ENCODE measurements around the gene PHYH.

DNA sequence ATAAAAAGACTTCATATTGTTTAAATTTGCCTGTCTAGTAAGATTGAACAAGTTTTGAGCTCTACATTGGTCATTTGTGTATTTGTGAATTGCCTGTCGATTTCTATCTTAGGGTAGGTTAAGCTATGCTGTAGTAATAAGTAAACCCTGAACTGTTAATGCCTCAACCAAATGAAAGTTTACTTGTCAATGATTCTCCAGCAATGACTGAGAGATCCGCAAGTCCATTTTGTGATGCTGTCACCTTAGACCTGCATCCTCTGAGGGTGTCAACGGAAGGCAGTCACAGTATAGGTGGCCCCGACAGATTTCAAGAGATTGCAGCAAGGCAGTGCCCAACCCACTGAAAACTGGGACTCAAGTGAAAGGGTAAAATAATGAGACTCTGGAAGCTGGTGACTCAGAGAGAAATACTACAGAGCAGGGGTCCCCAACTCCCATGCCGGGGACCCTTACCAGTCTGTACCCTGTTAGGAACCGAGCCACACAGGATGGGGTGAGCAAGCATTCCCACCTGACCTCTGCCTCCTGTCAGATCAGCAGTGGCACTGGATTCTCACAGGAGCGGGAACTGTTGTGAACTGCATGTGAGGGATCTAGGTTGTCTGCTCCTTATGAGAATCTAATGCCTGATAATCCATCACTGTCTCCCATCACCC is 10.8 kb upstream of the PHYH start:
- TF ChIP-seq, protein P1, sequence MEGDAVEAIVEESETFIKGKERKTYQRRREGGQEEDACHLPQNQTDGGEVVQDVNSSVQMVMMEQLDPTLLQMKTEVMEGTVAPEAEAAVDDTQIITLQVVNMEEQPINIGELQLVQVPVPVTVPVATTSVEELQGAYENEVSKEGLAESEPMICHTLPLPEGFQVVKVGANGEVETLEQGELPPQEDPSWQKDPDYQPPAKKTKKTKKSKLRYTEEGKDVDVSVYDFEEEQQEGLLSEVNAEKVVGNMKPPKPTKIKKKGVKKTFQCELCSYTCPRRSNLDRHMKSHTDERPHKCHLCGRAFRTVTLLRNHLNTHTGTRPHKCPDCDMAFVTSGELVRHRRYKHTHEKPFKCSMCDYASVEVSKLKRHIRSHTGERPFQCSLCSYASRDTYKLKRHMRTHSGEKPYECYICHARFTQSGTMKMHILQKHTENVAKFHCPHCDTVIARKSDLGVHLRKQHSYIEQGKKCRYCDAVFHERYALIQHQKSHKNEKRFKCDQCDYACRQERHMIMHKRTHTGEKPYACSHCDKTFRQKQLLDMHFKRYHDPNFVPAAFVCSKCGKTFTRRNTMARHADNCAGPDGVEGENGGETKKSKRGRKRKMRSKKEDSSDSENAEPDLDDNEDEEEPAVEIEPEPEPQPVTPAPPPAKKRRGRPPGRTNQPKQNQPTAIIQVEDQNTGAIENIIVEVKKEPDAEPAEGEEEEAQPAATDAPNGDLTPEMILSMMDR (IDR thresholded peaks at IDR 0.05) = no peak
- no peak for TF ChIP-seq POLR2A (IDR thresholded peaks at IDR 0.05)

Data from esophagus squamous epithelium (tissue), 4 donors.